ENCODE measurements around the gene PLA2G4E.

Gene PLA2G4E

GRCh38 chr15:42053010-42053409 lies 32.2 kb upstream of the PLA2G4E start:
- no peak for DNase-seq (ENCODE audit: low spot score)

GRCh38 chr15:42050484-42051255 lies 29.8 kb upstream of the PLA2G4E start:
- no peak for DNase-seq (ENCODE audit: low spot score)

GRCh38 chr15:42048821-42049200 lies 28.0 kb upstream of the PLA2G4E start:
- DNase-seq (ENCODE audit: low spot score): no peak

GRCh38 chr15:42048080-42048820 lies 27.4 kb upstream of the PLA2G4E start:
- no peak for DNase-seq (ENCODE audit: low spot score)

- no peak for DNase-seq (ENCODE audit: low spot score)
These were observed 25.8 kb upstream of the PLA2G4E start for GRCh38 chr15:42046597-42046996.

GRCh38 chr15:42045211-42045615 lies 24.4 kb upstream of the PLA2G4E start:
- no peak for DNase-seq (ENCODE audit: low spot score)

- DNase-seq (ENCODE audit: low spot score): no peak
These were observed 22.0 kb upstream of the PLA2G4E start for GRCh38 chr15:42042602-42043400.

- DNase-seq (ENCODE audit: low spot score): no peak
These were observed 17.6 kb upstream of the PLA2G4E start for GRCh38 chr15:42038401-42038800.

- no peak for DNase-seq (ENCODE audit: low spot score)
These were observed 16.8 kb upstream of the PLA2G4E start for GRCh38 chr15:42037656-42038055.

GRCh38 chr15:42036966-42037365 lies 16.1 kb upstream of the PLA2G4E start:
- DNase-seq (ENCODE audit: low spot score): no peak

GRCh38 chr15:42036112-42036905 lies 15.5 kb upstream of the PLA2G4E start:
- DNase-seq (ENCODE audit: low spot score): no peak

GRCh38 chr15:42035435-42035761 lies 14.6 kb upstream of the PLA2G4E start:
- no peak for DNase-seq (ENCODE audit: low spot score)

GRCh38 chr15:42034628-42035434 lies 14.0 kb upstream of the PLA2G4E start:
- no peak for DNase-seq (ENCODE audit: low spot score)

GRCh38 chr15:42033214-42033873 lies 12.5 kb upstream of the PLA2G4E start:
- no peak for DNase-seq (ENCODE audit: low spot score)

- DNase-seq (ENCODE audit: low spot score): no peak
These were observed 11.8 kb upstream of the PLA2G4E start for GRCh38 chr15:42032376-42033213.

GRCh38 chr15:42031198-42031915 lies 10.5 kb upstream of the PLA2G4E start:
- no peak for DNase-seq (ENCODE audit: low spot score)

- DNase-seq (ENCODE audit: low spot score): no peak
These were observed 6.7 kb upstream of the PLA2G4E start for GRCh38 chr15:42027521-42027920.

- DNase-seq (ENCODE audit: low spot score): no peak
These were observed 3.5 kb upstream of the PLA2G4E start for GRCh38 chr15:42024303-42024702.

GRCh38 chr15:42021593-42021992 lies 751 bp upstream of the PLA2G4E start:
- no peak for DNase-seq (ENCODE audit: low spot score)
